ENCODE results near the gene SMCO1.
"Not testable (repeated sequence)": the region's sequence is repeated elsewhere in the genome, so short reads cannot be mapped to it uniquely, and the experiment has no call there.

SMCO1 gene

GRCh38 chr3:196486263-196486662, 28.9 kb downstream of the SMCO1 start:
- peak; percentile 26 for DNase-seq

GRCh38 chr3:196477678-196478077, 37.5 kb downstream of the SMCO1 start:
- DNase-seq: no peak

- no peak for DNase-seq
Observed at GRCh38 chr3:196472286-196472685, 42.9 kb downstream of the SMCO1 start.

DNA sequence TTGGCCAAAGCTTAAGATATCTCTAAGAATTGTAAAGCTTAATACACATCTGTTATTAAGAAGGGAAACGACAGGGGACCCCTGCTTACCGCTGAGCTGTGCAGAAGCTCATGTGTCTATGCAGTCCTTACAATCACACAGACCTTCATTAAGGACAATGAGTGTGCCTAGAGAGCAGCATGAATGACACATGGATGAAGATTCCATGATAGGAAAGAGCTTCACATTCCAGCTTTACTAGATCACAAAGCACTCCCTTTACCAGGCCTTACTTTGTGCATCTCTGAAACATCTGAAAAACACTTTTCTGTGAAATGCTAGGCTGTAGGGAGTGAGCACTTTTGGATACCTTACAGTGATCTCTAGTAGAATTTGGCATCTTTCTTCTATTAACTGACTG, 43.6 kb downstream of the SMCO1 start:
- DNase-seq: no peak

- not testable (repeated sequence) for DNase-seq
Observed at GRCh38 chr3:196470182-196470581, 45.0 kb downstream of the SMCO1 start.

GRCh38 chr3:196463804-196464203, 51.3 kb downstream of the SMCO1 start:
- DNase-seq: no peak

DNA sequence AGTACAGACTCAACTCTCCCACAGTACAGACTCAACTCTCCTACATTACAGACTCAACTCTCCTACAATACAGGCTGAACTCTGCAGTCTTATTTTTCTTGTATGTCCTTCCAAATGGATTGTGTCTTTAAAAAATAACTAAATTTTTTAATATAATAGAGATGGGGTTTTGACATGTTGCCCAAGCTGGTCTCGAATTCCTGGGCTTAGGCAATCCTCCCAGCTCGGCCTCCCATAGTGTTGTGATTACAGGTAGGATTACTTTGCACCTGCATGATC, 51.7 kb downstream of the SMCO1 start:
- no peak for DNase-seq

GRCh38 chr3:196462680-196463477, 52.3 kb downstream of the SMCO1 start:
- not testable (repeated sequence) for DNase-seq

GRCh38 chr3:196458063-196458462, 57.1 kb downstream of the SMCO1 start:
- DNase-seq: no peak

GRCh38 chr3:196457470-196457869, 57.7 kb downstream of the SMCO1 start:
- not testable (repeated sequence) for DNase-seq
